Measurements from ENCODE around the gene PTPN12. TPM values are rescaled to one million over a fixed set of nuclear protein-coding genes. Genes with fewer than 3 reads are reported as not detected.

Gene PTPN12
- total and polyA plus RNA-seq, 8 donors, result 8.4 to 147 (median 38.6) TPM

DNA sequence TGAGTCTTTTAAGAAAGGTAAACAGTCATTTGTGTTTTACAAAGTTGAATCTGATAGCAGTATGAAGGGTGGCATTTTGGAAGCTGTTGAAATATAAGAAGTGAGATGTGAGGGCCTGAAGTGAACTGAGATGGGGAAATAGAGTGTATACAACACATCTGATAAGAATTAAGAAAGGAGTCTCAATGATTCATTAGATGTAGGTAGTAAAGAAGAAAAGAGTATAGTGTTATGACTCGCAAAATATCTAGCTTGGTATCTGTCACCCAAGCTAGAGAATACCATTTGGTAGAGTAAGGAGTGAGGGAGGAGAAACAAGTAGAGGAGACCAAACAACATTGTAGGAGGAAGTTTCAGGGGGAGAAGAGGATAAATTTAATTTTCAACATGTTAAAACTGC lies 5.3 kb downstream of the PTPN12 start:
- Histone ChIP-seq H3K36me3 (no peaks in the 10 kb centered on the region), H3K9me3 (no peaks in the 10 kb centered on the region), H3K27ac (peak overlapping the region in 1 of 5 donors; percentile 2), H3K27me3 (no peaks in the 10 kb centered on the region), H3K4me1 (peaks cover 24 to 83% (median 65%) of the 10 kb centered on the region in 4 donors), H3K4me3 (no peak overlapping the region)
- intact Hi-C loops (cut with DNase I; ENCODE audit: low total_unique reads), result no loop called here
- TF ChIP-seq, protein P1, sequence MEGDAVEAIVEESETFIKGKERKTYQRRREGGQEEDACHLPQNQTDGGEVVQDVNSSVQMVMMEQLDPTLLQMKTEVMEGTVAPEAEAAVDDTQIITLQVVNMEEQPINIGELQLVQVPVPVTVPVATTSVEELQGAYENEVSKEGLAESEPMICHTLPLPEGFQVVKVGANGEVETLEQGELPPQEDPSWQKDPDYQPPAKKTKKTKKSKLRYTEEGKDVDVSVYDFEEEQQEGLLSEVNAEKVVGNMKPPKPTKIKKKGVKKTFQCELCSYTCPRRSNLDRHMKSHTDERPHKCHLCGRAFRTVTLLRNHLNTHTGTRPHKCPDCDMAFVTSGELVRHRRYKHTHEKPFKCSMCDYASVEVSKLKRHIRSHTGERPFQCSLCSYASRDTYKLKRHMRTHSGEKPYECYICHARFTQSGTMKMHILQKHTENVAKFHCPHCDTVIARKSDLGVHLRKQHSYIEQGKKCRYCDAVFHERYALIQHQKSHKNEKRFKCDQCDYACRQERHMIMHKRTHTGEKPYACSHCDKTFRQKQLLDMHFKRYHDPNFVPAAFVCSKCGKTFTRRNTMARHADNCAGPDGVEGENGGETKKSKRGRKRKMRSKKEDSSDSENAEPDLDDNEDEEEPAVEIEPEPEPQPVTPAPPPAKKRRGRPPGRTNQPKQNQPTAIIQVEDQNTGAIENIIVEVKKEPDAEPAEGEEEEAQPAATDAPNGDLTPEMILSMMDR (IDR thresholded peaks at IDR 0.05), result no peak
- TF ChIP-seq EP300 (IDR thresholded peaks at IDR 0.05), result no peak
- TF ChIP-seq POLR2A (IDR thresholded peaks at IDR 0.05), result no peak
- TF ChIP-seq POLR2AphosphoS5 (IDR thresholded peaks at IDR 0.05), result no peak
- DNase-seq, result no peak
- WGBS, 5 donors, result 46 to 64% (median 51%) methylated on average over 1 of the region's 1 CpG

DNA sequence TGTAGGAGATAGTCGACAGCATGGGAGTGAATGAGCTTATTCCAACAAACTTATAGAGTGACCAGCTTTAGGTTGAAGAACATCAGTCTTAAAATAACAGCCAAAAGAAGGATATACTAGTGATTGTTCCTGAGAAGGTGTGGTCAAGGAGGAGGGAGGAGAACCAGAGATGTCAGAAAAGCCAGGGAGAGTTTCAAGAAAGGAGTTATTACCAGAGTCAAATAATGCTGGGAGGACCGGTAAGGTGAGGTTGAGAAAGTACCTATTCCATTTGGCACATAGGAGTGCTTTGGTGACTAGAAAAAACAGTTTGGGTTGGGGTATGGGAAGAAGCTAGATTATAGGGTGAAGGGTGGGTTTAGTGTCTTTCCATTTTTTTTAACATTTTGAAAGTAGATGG lies 5.8 kb downstream of the PTPN12 start:
- DNase-seq, result no peak
- Histone ChIP-seq H3K4me1 (peaks cover 24 to 88% (median 64%) of the 10 kb centered on the region in 4 donors), H3K27me3 (no peaks in the 10 kb centered on the region), H3K9me3 (no peaks in the 10 kb centered on the region), H3K4me3 (no peak overlapping the region), H3K36me3 (no peaks in the 10 kb centered on the region), H3K27ac (no peak overlapping the region)
- intact Hi-C loops (cut with DNase I; ENCODE audit: low total_unique reads), result no loop called here
- 14 to 47% (median 34%) methylated on average over 2 of the region's 2 CpGs for WGBS, 5 donors
- TF ChIP-seq, protein P1 (IDR thresholded peaks at IDR 0.05), result no peak
- TF ChIP-seq EP300 (IDR thresholded peaks at IDR 0.05) (no peak), POLR2AphosphoS5 (IDR thresholded peaks at IDR 0.05) (no peak), POLR2A (IDR thresholded peaks at IDR 0.05) (no peak)

DNA sequence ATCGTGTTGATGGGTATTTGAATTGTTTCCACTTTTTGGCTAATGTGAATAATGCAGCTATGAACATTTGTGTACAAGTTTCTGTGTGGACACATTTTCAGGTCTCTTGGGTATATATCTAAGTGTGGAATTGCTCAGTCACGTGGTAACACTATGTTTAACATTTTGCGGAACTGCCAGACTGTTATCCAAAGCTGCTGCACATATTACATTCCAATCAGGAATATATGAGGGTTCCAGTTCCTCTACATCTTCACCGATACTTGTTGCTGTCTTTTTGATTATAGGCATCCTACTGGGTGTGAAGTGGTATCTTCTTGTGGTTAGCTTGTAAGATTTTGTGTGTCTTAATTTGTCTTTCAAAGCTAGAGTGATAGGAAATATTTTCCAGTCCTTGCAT lies 6.8 kb downstream of the PTPN12 start:
- Histone ChIP-seq H3K36me3 (no peaks in the 10 kb centered on the region), H3K4me1 (peaks cover 27 to 93% (median 69%) of the 10 kb centered on the region in 4 donors), H3K4me3 (no peak overlapping the region), H3K9me3 (no peaks in the 10 kb centered on the region), H3K27me3 (no peaks in the 10 kb centered on the region), H3K27ac (no peak overlapping the region)
- TF ChIP-seq, protein P1 (IDR thresholded peaks at IDR 0.05), result no peak
- TF ChIP-seq POLR2A (IDR thresholded peaks at IDR 0.05), result no peak
- TF ChIP-seq EP300 (IDR thresholded peaks at IDR 0.05), result no peak
- no peak for TF ChIP-seq POLR2AphosphoS5 (IDR thresholded peaks at IDR 0.05)
- intact Hi-C loops (cut with DNase I; ENCODE audit: low total_unique reads), result no loop called here
- 65 to 88% (median 80%) methylated on average over 4 of the region's 4 CpGs for WGBS, 5 donors
- no peak for DNase-seq

DNA sequence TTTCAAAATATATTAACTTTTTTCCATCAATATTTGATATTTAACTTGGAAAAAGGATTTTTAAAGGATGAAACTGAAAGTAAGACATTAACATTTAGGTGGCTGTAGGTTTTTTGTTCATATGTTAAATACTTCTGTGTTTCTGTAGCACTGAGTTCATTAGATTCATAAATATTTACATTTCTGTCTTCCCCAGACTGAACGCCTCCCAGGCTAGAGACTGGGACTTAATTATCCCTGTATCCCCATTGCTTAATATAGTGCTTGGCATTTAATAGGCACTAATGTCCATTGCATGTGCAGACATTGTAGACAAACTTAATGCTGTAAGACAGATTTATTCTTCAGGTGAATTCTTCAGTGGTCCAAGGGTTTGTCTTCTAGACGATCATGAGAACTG lies 7.4 kb downstream of the PTPN12 start:
- Histone ChIP-seq H3K36me3 (no peaks in the 10 kb centered on the region), H3K4me3 (no peak overlapping the region), H3K4me1 (peaks cover 33 to 93% (median 69%) of the 10 kb centered on the region in 4 donors), H3K27me3 (no peaks in the 10 kb centered on the region), H3K9me3 (no peaks in the 10 kb centered on the region), H3K27ac (no peak overlapping the region)
- intact Hi-C loops (cut with DNase I; ENCODE audit: low total_unique reads), result no loop called here
- no peak for DNase-seq
- 33 to 50% (median 39%) methylated on average over 2 of the region's 2 CpGs for WGBS, 5 donors
- TF ChIP-seq, protein P1 (IDR thresholded peaks at IDR 0.05), result no peak
- no peak for TF ChIP-seq EP300 (IDR thresholded peaks at IDR 0.05)
- no peak for TF ChIP-seq POLR2A (IDR thresholded peaks at IDR 0.05)
- no peak for TF ChIP-seq POLR2AphosphoS5 (IDR thresholded peaks at IDR 0.05)

Measured in stomach (tissue), 9 donors.